ENCODE results near the gene CCDC93.
"Not testable (repeated sequence)": the region's sequence is repeated elsewhere in the genome, so short reads cannot be mapped to it uniquely, and the experiment has no call there.

Gene CCDC93

GRCh38 chr2:117952701-117953100, 61.2 kb downstream of the CCDC93 start:
- no peak for DNase-seq (ENCODE audit: low spot score)

- DNase-seq (ENCODE audit: low spot score), result no peak
Measured at GRCh38 chr2:117952228-117952627, 61.6 kb downstream of the CCDC93 start.

- no peak for DNase-seq (ENCODE audit: low spot score)
Measured at GRCh38 chr2:117949806-117950205, 64.1 kb downstream of the CCDC93 start.

GRCh38 chr2:117948615-117949014, 65.3 kb downstream of the CCDC93 start:
- DNase-seq (ENCODE audit: low spot score), result no peak

GRCh38 chr2:117945296-117945695, 68.6 kb downstream of the CCDC93 start:
- DNase-seq (ENCODE audit: low spot score), result no peak

- no peak for DNase-seq (ENCODE audit: low spot score)
Measured at GRCh38 chr2:117944816-117945215, 69.1 kb downstream of the CCDC93 start.

GRCh38 chr2:117943013-117943672, 70.7 kb downstream of the CCDC93 start:
- no peak for DNase-seq (ENCODE audit: low spot score)

- DNase-seq (ENCODE audit: low spot score), result no peak
Measured at GRCh38 chr2:117942551-117942950, 71.3 kb downstream of the CCDC93 start.

GRCh38 chr2:117941693-117942092, 72.2 kb downstream of the CCDC93 start:
- no peak for DNase-seq (ENCODE audit: low spot score)

- no peak for DNase-seq (ENCODE audit: low spot score)
Measured at GRCh38 chr2:117940436-117940835, 73.4 kb downstream of the CCDC93 start.

- DNase-seq (ENCODE audit: low spot score), result no peak
Measured at GRCh38 chr2:117938611-117939010, 75.3 kb downstream of the CCDC93 start.

GRCh38 chr2:117936871-117937428, 76.9 kb downstream of the CCDC93 start:
- no peak for DNase-seq (ENCODE audit: low spot score)

- DNase-seq (ENCODE audit: low spot score), result no peak
Measured at GRCh38 chr2:117935954-117936353, 77.9 kb downstream of the CCDC93 start.

- no peak for DNase-seq (ENCODE audit: low spot score)
Measured at GRCh38 chr2:117935456-117935855, 78.4 kb downstream of the CCDC93 start.

- DNase-seq (ENCODE audit: low spot score), result no peak
Measured at GRCh38 chr2:117933884-117934354, 80.0 kb downstream of the CCDC93 start.

- no peak for DNase-seq (ENCODE audit: low spot score)
Measured at GRCh38 chr2:117931978-117932377, 81.9 kb downstream of the CCDC93 start.

- DNase-seq (ENCODE audit: low spot score), result no peak
Measured at GRCh38 chr2:117931266-117931665, 82.6 kb downstream of the CCDC93 start.

GRCh38 chr2:117930775-117931174, 83.1 kb downstream of the CCDC93 start:
- DNase-seq (ENCODE audit: low spot score), result no peak

GRCh38 chr2:117923471-117923870, 90.4 kb downstream of the CCDC93 start:
- not testable (repeated sequence) for DNase-seq (ENCODE audit: low spot score)

- no peak for DNase-seq (ENCODE audit: low spot score)
Measured at GRCh38 chr2:117921520-117921919, 92.3 kb downstream of the CCDC93 start.

- no peak for DNase-seq (ENCODE audit: low spot score)
Measured at GRCh38 chr2:117918608-117919007, 95.3 kb downstream of the CCDC93 start.

- DNase-seq (ENCODE audit: low spot score), result no peak
Measured at GRCh38 chr2:117917223-117917917, 96.5 kb downstream of the CCDC93 start.

- DNase-seq (ENCODE audit: low spot score), result no peak
Measured at GRCh38 chr2:117902933-117903332, 110.9 kb downstream of the CCDC93 start.

All from LoVo (cell line).